IgD-negative memory B cell (primary cell): ENCODE results near the gene KMT2E. TPM values are rescaled to one million over a fixed set of nuclear protein-coding genes. Genes with fewer than 3 reads are reported as not detected.

ENCODE experiments used
- H3K27ac Mint-ChIP-seq, 3 donors: one replicate each; pipeline ENCODE4 v1.8.0; 2020 to 2022; ENCODE audit warnings: mild to moderate bottlenecking in 3 of 3, mixed read lengths in 3 of 3, moderate library complexity in 1 of 3
- H3K27me3 Mint-ChIP-seq: one replicate; pipeline ENCODE4 v1.8.0; 2021; ENCODE audit warnings: mixed read lengths
- H3K36me3 Mint-ChIP-seq: one replicate; pipeline ENCODE4 v1.8.0; 2020; ENCODE audit warnings: mild to moderate bottlenecking, mixed read lengths
- H3K4me1 Mint-ChIP-seq, 3 donors: one replicate each; pipeline ENCODE4 v1.8.0; 2020 to 2022; ENCODE audit warnings: mixed read lengths in 3 of 3, mild to moderate bottlenecking in 1 of 3
- H3K4me3 Mint-ChIP-seq, 4 donors: one replicate each; pipeline ENCODE4 v1.8.0; 2020 to 2022; ENCODE audit warnings: mild to moderate bottlenecking in 4 of 4, mixed read lengths in 4 of 4, moderate library complexity in 3 of 4
- H3K9me3 Mint-ChIP-seq, 3 donors: one replicate each; pipeline ENCODE4 v1.8.0; 2020 to 2021; ENCODE audit warnings: mixed read lengths in 3 of 3, mild to moderate bottlenecking in 1 of 3
- polyA plus RNA-seq: library from polyadenylated mRNA; unstranded; fragments of 300-500 nt; fragmentation: Illumina TruSeq; gene quantifications from one replicate; pipeline ENCODE4 v1.2.3, GENCODE V29; 2021

The KMT2E gene
- polyA plus RNA-seq, 1 donor from 2014 or later, result 239 TPM

GRCh38 chr7:105011141-105011830, 2.7 kb upstream of the KMT2E start:
- peaks cover 27 to 38% (median 35%) of the 10 kb centered on the region in 3 donors for H3K4me1 Mint-ChIP-seq
- H3K36me3 Mint-ChIP-seq, result peaks cover 5% of the 10 kb centered on the region
- H3K4me3 Mint-ChIP-seq, result peak overlapping the region; percentile 99 to 100 (median 100)
- peaks cover 0 to 10% (median 0%) of the 10 kb centered on the region in 3 donors for H3K9me3 Mint-ChIP-seq
- no peaks in the 10 kb centered on the region for H3K27me3 Mint-ChIP-seq
- H3K27ac Mint-ChIP-seq, result peak overlapping the region; percentile 100

GRCh38 chr7:105011831-105012502, 2.0 kb upstream of the KMT2E start:
- H3K36me3 Mint-ChIP-seq, result peaks cover 5% of the 10 kb centered on the region
- peak overlapping the region; percentile 100 for H3K27ac Mint-ChIP-seq
- H3K4me1 Mint-ChIP-seq, result peaks cover 25 to 38% (median 31%) of the 10 kb centered on the region in 3 donors
- peaks cover 0 to 10% (median 0%) of the 10 kb centered on the region in 3 donors for H3K9me3 Mint-ChIP-seq
- no peaks in the 10 kb centered on the region for H3K27me3 Mint-ChIP-seq
- H3K4me3 Mint-ChIP-seq, result peak overlapping the region; percentile 99 to 100 (median 100)

GRCh38 chr7:105012503-105013220, 1.3 kb upstream of the KMT2E start:
- Mint-ChIP-seq H3K9me3 (peaks cover 0 to 10% (median 0%) of the 10 kb centered on the region in 3 donors), H3K4me1 (peaks cover 28 to 41% (median 37%) of the 10 kb centered on the region in 3 donors), H3K27ac (peak overlapping the region; percentile 100), H3K27me3 (no peaks in the 10 kb centered on the region), H3K36me3 (peaks cover 5% of the 10 kb centered on the region), H3K4me3 (peak overlapping the region; percentile 99 to 100 (median 100))

GRCh38 chr7:105013221-105013815, 687 bp upstream of the KMT2E start:
- Mint-ChIP-seq H3K27ac (peak overlapping the region; percentile 100), H3K4me1 (peaks cover 25 to 38% (median 35%) of the 10 kb centered on the region in 3 donors), H3K36me3 (peaks cover 5% of the 10 kb centered on the region), H3K4me3 (peak overlapping the region; percentile 99 to 100 (median 100)), H3K9me3 (peaks cover 0 to 10% (median 0%) of the 10 kb centered on the region in 3 donors), H3K27me3 (no peaks in the 10 kb centered on the region)

- H3K4me3 Mint-ChIP-seq, result peak overlapping the region; percentile 99 to 100 (median 100)
- peaks cover 0 to 10% (median 0%) of the 10 kb centered on the region in 3 donors for H3K9me3 Mint-ChIP-seq
- no peaks in the 10 kb centered on the region for H3K27me3 Mint-ChIP-seq
- H3K36me3 Mint-ChIP-seq, result peaks cover 5% of the 10 kb centered on the region
- peaks cover 25 to 37% (median 35%) of the 10 kb centered on the region in 3 donors for H3K4me1 Mint-ChIP-seq
- H3K27ac Mint-ChIP-seq, result peak overlapping the region; percentile 100
These were observed 836 bp downstream of the KMT2E start for GRCh38 chr7:105014693-105015389.

GRCh38 chr7:105015390-105015965, 1.5 kb downstream of the KMT2E start:
- Mint-ChIP-seq H3K27ac (peak overlapping the region; percentile 100), H3K4me3 (peak overlapping the region; percentile 99 to 100 (median 100)), H3K4me1 (peaks cover 25 to 34% (median 33%) of the 10 kb centered on the region in 3 donors), H3K9me3 (peaks cover 0 to 10% (median 0%) of the 10 kb centered on the region in 3 donors), H3K36me3 (peaks cover 3% of the 10 kb centered on the region), H3K27me3 (no peaks in the 10 kb centered on the region)

GRCh38 chr7:105016068-105016708, 2.2 kb downstream of the KMT2E start:
- Mint-ChIP-seq H3K36me3 (peaks cover 3% of the 10 kb centered on the region), H3K27ac (peak overlapping the region; percentile 59 to 100 (median 100)), H3K4me1 (peaks cover 29 to 38% (median 33%) of the 10 kb centered on the region in 3 donors)

GRCh38 chr7:105016709-105017656, 3.0 kb downstream of the KMT2E start:
- H3K4me1 Mint-ChIP-seq, result peaks cover 35 to 43% (median 39%) of the 10 kb centered on the region in 3 donors
- peak overlapping the region; percentile 84 to 100 (median 100) for H3K27ac Mint-ChIP-seq
- peaks cover 3% of the 10 kb centered on the region for H3K36me3 Mint-ChIP-seq
- no peaks in the 10 kb centered on the region for H3K27me3 Mint-ChIP-seq
- peaks cover 0 to 10% (median 0%) of the 10 kb centered on the region in 3 donors for H3K9me3 Mint-ChIP-seq
- peak overlapping the region; percentile 99 to 100 (median 100) for H3K4me3 Mint-ChIP-seq

More at GRCh38 chr7:105016068-105016708, 2.2 kb downstream of the KMT2E start:
- Mint-ChIP-seq H3K27me3 (no peaks in the 10 kb centered on the region), H3K4me3 (peak overlapping the region; percentile 99 to 100 (median 100)), H3K9me3 (peaks cover 0 to 10% (median 0%) of the 10 kb centered on the region in 3 donors)

GRCh38 chr7:105017657-105018365, 3.8 kb downstream of the KMT2E start:
- no peaks in the 10 kb centered on the region for H3K27me3 Mint-ChIP-seq
- peaks cover 7% of the 10 kb centered on the region for H3K36me3 Mint-ChIP-seq
- peaks cover 0 to 7% (median 0%) of the 10 kb centered on the region in 3 donors for H3K9me3 Mint-ChIP-seq
- H3K27ac Mint-ChIP-seq, result peak overlapping the region; percentile 84 to 100 (median 100)
- H3K4me1 Mint-ChIP-seq, result peaks cover 42 to 50% (median 47%) of the 10 kb centered on the region in 3 donors
- H3K4me3 Mint-ChIP-seq, result peak overlapping the region; percentile 99 to 100 (median 100)

GRCh38 chr7:105019269-105019668, 5.3 kb downstream of the KMT2E start:
- Mint-ChIP-seq H3K9me3 (no peaks in the 10 kb centered on the region), H3K4me1 (peaks cover 52 to 56% (median 55%) of the 10 kb centered on the region in 3 donors), H3K4me3 (peak overlapping the region in 3 of 4 donors; percentile 64 to 90 (median 80)), H3K36me3 (peaks cover 4% of the 10 kb centered on the region), H3K27me3 (no peaks in the 10 kb centered on the region), H3K27ac (peak overlapping the region in 1 of 3 donors; percentile 88)

GRCh38 chr7:105020926-105021325, 6.9 kb downstream of the KMT2E start:
- H3K4me1 Mint-ChIP-seq, result peaks cover 62 to 70% (median 68%) of the 10 kb centered on the region in 3 donors
- H3K4me3 Mint-ChIP-seq, result peak overlapping the region; percentile 12 to 86 (median 74)
- H3K27ac Mint-ChIP-seq, result peak overlapping the region; percentile 59 to 82 (median 78)
- H3K9me3 Mint-ChIP-seq, result no peaks in the 10 kb centered on the region
- H3K36me3 Mint-ChIP-seq, result peaks cover 4% of the 10 kb centered on the region
- no peaks in the 10 kb centered on the region for H3K27me3 Mint-ChIP-seq

GRCh38 chr7:105021352-105021751, 7.3 kb downstream of the KMT2E start:
- peak overlapping the region in 3 of 4 donors; percentile 68 to 86 (median 81) for H3K4me3 Mint-ChIP-seq
- peak overlapping the region in 2 of 3 donors; percentile 78 to 82 for H3K27ac Mint-ChIP-seq
- no peaks in the 10 kb centered on the region for H3K9me3 Mint-ChIP-seq
- no peaks in the 10 kb centered on the region for H3K27me3 Mint-ChIP-seq
- H3K4me1 Mint-ChIP-seq, result peaks cover 65 to 73% (median 68%) of the 10 kb centered on the region in 3 donors
- peaks cover 4% of the 10 kb centered on the region for H3K36me3 Mint-ChIP-seq
